Esophagus squamous epithelium (tissue), 5 donors: ENCODE results near the gene SLC5A9. TPM values are rescaled to one million over a fixed set of nuclear protein-coding genes. Genes with fewer than 3 reads are reported as not detected.

Source experiments
- DNase-seq: peaks from one replicate; lab custom pipeline; 2025; lab: John Stamatoyannopoulos, UW
- H3K27ac ChIP-seq, 4 donors: fragments of 200-600 bp; sonication (generic); one replicate each; pipeline ENCODE4 v1.5.1; 2016 to 2019; ENCODE audit warnings: mild to moderate bottlenecking in 1 of 4
- H3K27me3 ChIP-seq, 4 donors: fragments of 200-600 bp; sonication (generic); 1 replicate in 3 of 4; 2 replicates in 1 of 4; pipeline versions ENCODE4 v1.5.1 to v1.6.0; 2017 to 2021; ENCODE audit warnings: antibody characterized with exemption in 1 of 4
- H3K36me3 ChIP-seq, 3 donors: fragments of 200-600 bp; sonication (generic); one replicate each; pipeline ENCODE4 v1.5.1; 2016 to 2019
- H3K4me1 ChIP-seq, 3 donors: fragments of 200-600 bp; sonication (generic); one replicate each; pipeline ENCODE4 v1.5.1; 2017 to 2019
- H3K4me3 ChIP-seq, 4 donors: fragments of 200-600 bp; sonication (generic); 1 replicate in 3 of 4; 2 replicates in 1 of 4; pipeline ENCODE4 v1.5.1; 2016 to 2019; ENCODE audit warnings: mild to moderate bottlenecking in 2 of 4, moderate library complexity in 1 of 4
- H3K9me3 ChIP-seq, 3 donors: fragments of 200-600 bp; sonication (generic); one replicate each; pipeline ENCODE4 v1.5.1; 2016 to 2019
- CTCF ChIP-seq, 6 experiments: fragments of 450-650 bp in 4 of 6; fragments of 200-600 bp in 2 of 6; sonication (generic) in 2 of 6; IDR thresholded peaks; one replicate each; pipeline ENCODE4 v1.5.1; 2016 to 2019; ENCODE audit warnings: antibody characterized with exemption in 6 of 6, mild to moderate bottlenecking in 4 of 6, moderate library complexity in 4 of 6
- POLR2A ChIP-seq, 4 donors: fragments of 450-650 bp; IDR thresholded peaks; one replicate each; pipeline ENCODE4 v1.6.1; 2017; ENCODE audit warnings: antibody characterized with exemption in 4 of 4, mild to moderate bottlenecking in 4 of 4, moderate library complexity in 3 of 4
- WGBS, 2 donors: methylation state at CpG; one replicate each; pipeline ENCODE4 v1.1.5; 2018; 5-methylcytosine and 5-hydroxymethylcytosine counted together
- intact Hi-C: fragments of 100-400 bp; cut with DNase I; formaldehyde crosslinking; loops from one replicate; pipeline ENCODE4 v1.15.0; 2022
- total RNA-seq, 4 donors: library from RNA; depleted of rRNA; stranded (reverse); fragments of >200 nt; gene quantifications; one replicate each; pipeline ENCODE4 v1.1.0, GENCODE V29; 2016
- donor health status: DM: yes; HTN: yes; CAD: no.

The SLC5A9 gene
- total RNA-seq, 4 donors from 2014 or later: 0.19 to 0.38 TPM; not detected in 2

- 50 to 63% methylated on average over 3 of the region's 3 CpGs for WGBS, 2 donors
Observed at GRCh38 chr1:48198970-48199369, 23.5 kb upstream of the SLC5A9 start.

DNA sequence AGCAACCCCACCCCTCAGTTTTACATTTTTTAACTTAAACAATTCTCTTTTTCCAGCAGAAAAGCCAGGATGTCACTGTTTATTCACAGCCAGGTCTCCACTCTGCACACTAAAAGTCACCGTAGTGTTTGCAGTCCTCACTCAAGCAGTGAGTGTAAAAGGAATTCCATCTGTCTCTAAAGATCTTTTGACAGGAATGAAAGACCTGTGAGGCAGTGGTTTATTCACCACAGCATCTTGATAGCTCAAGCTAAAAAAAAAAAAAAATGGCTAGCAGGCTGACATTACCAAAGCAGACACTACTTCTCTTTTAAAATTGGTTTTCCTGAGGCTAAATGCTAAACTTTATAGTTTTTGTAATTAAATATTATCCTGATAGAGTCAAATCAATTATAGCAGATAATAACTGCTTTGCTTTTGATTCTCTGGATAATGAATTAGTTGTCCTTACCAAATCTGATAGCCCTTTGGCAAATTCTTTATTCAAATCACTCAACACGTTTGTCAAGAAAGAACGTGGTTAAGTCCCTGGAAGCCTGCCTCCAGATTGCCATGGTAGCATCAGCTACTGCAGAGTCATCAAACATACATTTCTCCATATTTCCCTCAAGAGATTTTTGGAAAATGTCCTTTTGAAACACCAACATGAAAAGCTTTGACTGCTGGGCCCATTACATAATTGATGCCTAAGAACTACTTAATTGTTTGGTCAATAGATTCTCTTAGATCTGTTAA, 22.2 kb upstream of the SLC5A9 start:
- no peak for DNase-seq
- H3K27ac ChIP-seq: no peak overlapping the region
- intact Hi-C loops: loop anchor here (5.0 kb wide), 1 partner anchor 98 kb away; no protein-coding TSS in a partner anchor
- no peak for TF ChIP-seq CTCF (IDR thresholded peaks at IDR 0.05)
- TF ChIP-seq POLR2A (IDR thresholded peaks at IDR 0.05): no peak
- no peaks in the 10 kb centered on the region for H3K36me3 ChIP-seq
- no peaks in the 10 kb centered on the region for H3K27me3 ChIP-seq
- H3K9me3 ChIP-seq: no peaks in the 10 kb centered on the region
- H3K4me1 ChIP-seq: peaks cover 0 to 24% (median 0%) of the 10 kb centered on the region in 3 donors
- H3K4me3 ChIP-seq: no peak overlapping the region
- 25 to 39% methylated on average over 3 of the region's 3 CpGs for WGBS, 2 donors

More at GRCh38 chr1:48198970-48199369, 23.5 kb upstream of the SLC5A9 start:
- H3K4me1 ChIP-seq: peaks cover 0 to 28% (median 0%) of the 10 kb centered on the region in 3 donors
- no peaks in the 10 kb centered on the region for H3K27me3 ChIP-seq
- DNase-seq: no peak
- H3K9me3 ChIP-seq: no peaks in the 10 kb centered on the region
- no peak overlapping the region for H3K27ac ChIP-seq
- TF ChIP-seq CTCF (IDR thresholded peaks at IDR 0.05) (no peak), POLR2A (IDR thresholded peaks at IDR 0.05) (no peak)
- no peak overlapping the region for H3K4me3 ChIP-seq
- no peaks in the 10 kb centered on the region for H3K36me3 ChIP-seq
- intact Hi-C loops: no loop called here

DNA sequence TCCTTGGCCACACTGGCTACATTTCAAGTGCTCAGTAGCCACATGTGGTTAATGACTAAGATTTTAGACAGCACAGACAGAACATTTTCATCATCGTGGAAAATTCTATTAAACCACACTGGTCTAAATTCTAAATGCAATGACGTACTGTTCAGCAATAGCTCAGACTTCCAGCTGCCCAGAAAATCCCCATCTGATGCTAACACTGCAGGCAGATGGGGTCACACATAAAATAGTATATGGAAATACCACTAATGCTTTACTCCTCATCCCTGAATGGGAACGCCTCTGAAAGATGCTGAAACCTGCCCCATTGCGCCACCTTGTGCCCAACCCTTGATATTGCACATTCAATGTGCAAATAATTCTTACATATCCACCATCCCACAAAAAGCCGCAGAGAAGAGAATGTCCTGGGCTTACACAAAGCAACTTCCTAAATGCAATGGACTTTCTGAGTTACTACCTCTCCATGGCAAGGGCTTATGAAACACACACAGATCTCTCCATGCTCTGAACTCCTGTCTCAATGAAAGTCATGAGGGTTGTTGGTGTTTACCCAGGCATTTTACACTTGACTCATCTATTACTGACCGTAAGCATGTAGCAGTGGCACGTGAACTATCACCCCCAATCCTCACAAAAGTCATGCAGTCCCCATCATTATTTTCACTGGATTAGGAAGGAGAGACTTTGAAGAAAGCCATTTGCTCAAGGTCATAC, 20.3 kb upstream of the SLC5A9 start:
- intact Hi-C loops: loop anchor here (5.0 kb wide), 1 partner anchor 100 kb away; no protein-coding TSS in a partner anchor
- TF ChIP-seq CTCF (IDR thresholded peaks at IDR 0.05): peak; percentile 76 to 84 (median 80)
- no peak for TF ChIP-seq POLR2A (IDR thresholded peaks at IDR 0.05)
- DNase-seq: no peak
- Histone ChIP-seq H3K36me3 (no peaks in the 10 kb centered on the region), H3K4me1 (peaks cover 0 to 38% (median 0%) of the 10 kb centered on the region in 3 donors), H3K4me3 (no peak overlapping the region), H3K27ac (no peak overlapping the region), H3K27me3 (no peaks in the 10 kb centered on the region), H3K9me3 (no peaks in the 10 kb centered on the region)
- WGBS, 2 donors: 8 to 18% methylated on average over 7 of the region's 7 CpGs

DNA sequence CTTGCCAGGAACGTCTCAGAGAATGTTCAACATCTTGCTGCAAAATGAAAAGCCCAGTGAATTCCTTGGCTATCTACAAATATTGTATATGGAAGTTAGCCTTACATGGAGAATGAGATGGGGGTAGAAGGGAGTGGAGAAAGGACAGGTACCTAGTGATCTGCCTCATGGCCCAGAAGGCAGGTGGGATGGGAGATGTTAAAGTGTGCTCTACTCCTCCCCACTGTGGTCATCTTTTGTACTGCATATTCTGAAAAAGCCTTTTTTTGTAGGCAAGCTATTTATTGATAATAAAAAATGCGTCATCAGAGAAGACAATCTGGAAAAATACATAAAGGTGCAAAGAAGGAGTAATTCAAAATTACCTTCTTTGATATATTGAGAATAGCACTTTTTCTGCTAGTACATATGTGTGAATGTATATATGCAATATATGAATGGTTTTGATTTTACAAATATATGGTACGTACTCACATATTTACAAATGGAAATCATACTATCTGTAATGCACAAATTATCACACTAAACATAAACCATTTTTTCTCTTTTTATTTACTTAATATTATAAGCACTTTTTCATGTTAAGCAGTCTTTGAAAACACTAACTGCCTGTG, 19.1 kb upstream of the SLC5A9 start:
- Histone ChIP-seq H3K36me3 (no peaks in the 10 kb centered on the region), H3K27me3 (no peaks in the 10 kb centered on the region), H3K4me3 (no peak overlapping the region), H3K4me1 (peaks cover 0 to 40% (median 0%) of the 10 kb centered on the region in 3 donors), H3K9me3 (no peaks in the 10 kb centered on the region), H3K27ac (no peak overlapping the region)
- TF ChIP-seq POLR2A (IDR thresholded peaks at IDR 0.05) (no peak), CTCF (IDR thresholded peaks at IDR 0.05) (peak in 5 of 6 experiments; percentile 47 to 67 (median 59))
- no peak for DNase-seq
- intact Hi-C loops: loop anchor here (5.0 kb wide), 1 partner anchor 101 kb away; no protein-coding TSS in a partner anchor
- 64 to 74% methylated on average over 3 of the region's 3 CpGs for WGBS, 2 donors
